ENCODE data around the gene APOE. TPM values are rescaled to one million over a fixed set of nuclear protein-coding genes. Genes with fewer than 3 reads are reported as not detected.

The APOE gene
- total RNA-seq, 6 experiments from 2014 or later: 3,480 to 8,780 (median 4,667) TPM

DNA sequence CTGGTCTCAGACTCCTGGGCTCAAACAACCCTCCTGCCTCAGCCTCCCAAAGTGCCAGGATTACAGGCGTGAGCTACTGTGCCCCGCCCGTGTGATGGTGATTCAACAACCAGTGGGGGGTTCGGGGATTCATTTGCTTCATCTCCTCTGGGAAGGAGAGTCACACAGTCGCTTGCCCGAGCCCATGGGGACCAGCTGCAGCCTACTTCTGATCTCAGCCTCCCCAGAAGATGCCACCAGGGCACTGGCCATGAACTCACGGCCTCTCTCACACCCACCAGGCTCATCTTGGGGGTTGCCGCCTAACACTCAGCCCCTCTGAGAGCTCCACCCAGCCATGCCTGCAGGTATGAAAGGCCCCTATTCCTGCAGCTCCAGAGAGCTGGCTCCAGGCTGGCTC lies 7.8 kb upstream of the APOE start:
- H3K36me3 ChIP-seq: peaks cover 0 to 46% (median 18%) of the 10 kb centered on the region in 4 donors

DNA sequence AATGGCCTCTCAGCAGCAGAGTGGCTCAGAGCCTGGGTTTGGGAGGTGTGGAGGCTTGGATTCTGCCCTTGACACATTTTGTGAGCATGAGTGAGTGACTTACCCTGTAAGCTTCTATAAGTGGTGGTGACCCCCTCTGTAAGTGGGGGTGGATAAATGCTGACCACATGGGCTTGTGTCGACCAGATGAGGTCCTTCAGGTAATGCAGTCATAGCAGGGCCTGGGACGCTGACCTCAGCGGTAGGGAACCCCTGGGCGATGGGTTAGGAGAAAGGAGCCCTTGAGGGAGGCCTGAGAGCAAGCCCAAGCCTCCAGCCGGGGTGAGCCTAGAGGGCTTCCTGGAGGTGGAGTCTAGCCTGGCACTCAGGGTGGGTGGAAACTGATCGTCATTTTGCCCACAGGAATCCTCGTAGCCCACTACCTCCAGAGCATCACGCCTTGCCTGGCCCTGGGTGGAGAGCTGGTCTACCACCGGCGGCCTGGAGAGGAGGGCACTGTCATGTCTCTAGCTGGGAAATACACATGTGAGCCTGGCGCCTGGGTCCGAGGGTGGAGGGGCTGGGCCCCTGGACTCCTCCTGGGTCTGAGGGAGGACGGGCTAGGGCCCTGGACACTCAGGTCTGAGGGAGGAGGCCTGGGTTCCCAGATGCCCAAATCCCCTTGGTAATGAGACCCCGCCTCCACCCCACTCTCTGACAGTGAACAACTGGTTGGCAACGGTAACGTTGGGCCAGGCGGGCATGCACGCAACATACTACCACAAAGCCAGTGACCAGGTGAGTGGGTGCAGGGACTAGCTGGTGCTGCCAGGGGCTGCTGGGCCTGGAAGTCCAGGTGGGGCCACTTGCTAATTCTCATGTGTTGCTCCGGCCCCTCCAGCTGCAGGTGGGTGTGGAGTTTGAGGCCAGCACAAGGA lies 5.0 kb upstream of the APOE start:
- Histone ChIP-seq H3K4me3 (no peak overlapping the region), H3K27ac (no peak overlapping the region), H3K4me1 (peaks cover 0 to 33% (median 0%) of the 10 kb centered on the region in 4 donors), H3K9me3 (no peaks in the 10 kb centered on the region), H3K36me3 (peaks cover 0 to 27% (median 10%) of the 10 kb centered on the region in 4 donors), H3K27me3 (no peaks in the 10 kb centered on the region)
- TF ChIP-seq POLR2A (IDR thresholded peaks at IDR 0.05): no peak
- TF ChIP-seq, protein P1, sequence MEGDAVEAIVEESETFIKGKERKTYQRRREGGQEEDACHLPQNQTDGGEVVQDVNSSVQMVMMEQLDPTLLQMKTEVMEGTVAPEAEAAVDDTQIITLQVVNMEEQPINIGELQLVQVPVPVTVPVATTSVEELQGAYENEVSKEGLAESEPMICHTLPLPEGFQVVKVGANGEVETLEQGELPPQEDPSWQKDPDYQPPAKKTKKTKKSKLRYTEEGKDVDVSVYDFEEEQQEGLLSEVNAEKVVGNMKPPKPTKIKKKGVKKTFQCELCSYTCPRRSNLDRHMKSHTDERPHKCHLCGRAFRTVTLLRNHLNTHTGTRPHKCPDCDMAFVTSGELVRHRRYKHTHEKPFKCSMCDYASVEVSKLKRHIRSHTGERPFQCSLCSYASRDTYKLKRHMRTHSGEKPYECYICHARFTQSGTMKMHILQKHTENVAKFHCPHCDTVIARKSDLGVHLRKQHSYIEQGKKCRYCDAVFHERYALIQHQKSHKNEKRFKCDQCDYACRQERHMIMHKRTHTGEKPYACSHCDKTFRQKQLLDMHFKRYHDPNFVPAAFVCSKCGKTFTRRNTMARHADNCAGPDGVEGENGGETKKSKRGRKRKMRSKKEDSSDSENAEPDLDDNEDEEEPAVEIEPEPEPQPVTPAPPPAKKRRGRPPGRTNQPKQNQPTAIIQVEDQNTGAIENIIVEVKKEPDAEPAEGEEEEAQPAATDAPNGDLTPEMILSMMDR (IDR thresholded peaks at IDR 0.05): no peak
- no peak for ATAC-seq
- no peak for DNase-seq
- 100% methylated on average over 4 of the region's 19 CpGs for WGBS (ENCODE audit: insufficient coverage, low coverage, low lambda C conversion rate, missing lambda C conversion rate)
- intact Hi-C loops (cut with DNase I): loop anchor here in 1 of 2 donors (5.0 kb wide), 1 partner anchor 52 kb away; no protein-coding TSS in a partner anchor

More for the DNA sequence above, 7.8 kb upstream of the APOE start:
- H3K27ac ChIP-seq: no peak overlapping the region
- WGBS (ENCODE audit: insufficient coverage, low coverage, low lambda C conversion rate, missing lambda C conversion rate): 67% methylated on average over 1 of the region's 8 CpGs
- H3K9me3 ChIP-seq: no peaks in the 10 kb centered on the region
- intact Hi-C loops (cut with DNase I): no loop called here
- peaks cover 0 to 12% (median 0%) of the 10 kb centered on the region in 4 donors for H3K4me1 ChIP-seq
- DNase-seq: no peak
- TF ChIP-seq POLR2A (IDR thresholded peaks at IDR 0.05): no peak
- TF ChIP-seq, protein P1 (IDR thresholded peaks at IDR 0.05): no peak
- no peaks in the 10 kb centered on the region for H3K27me3 ChIP-seq
- ATAC-seq: no peak
- no peak overlapping the region for H3K4me3 ChIP-seq

DNA sequence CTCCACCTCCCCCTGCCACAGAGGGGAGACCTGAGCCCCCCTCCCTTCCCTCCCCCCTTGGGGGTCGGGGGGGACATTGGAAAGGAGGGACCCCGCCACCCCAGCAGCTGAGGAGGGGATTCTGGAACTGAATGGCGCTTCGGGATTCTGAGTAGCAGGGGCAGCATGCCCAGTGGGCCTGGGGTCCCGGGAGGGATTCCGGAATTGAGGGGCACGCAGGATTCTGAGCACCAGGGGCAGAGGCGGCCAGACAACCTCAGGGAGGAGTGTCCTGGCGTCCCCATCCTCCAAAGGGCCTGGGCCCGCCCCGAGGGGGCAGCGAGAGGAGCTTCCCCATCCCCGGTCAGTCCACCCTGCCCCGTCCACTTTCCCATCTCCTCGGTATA lies 2.4 kb upstream of the APOE start:
- intact Hi-C loops (cut with DNase I): loop anchor here in 1 of 2 donors (5.0 kb wide), 1 partner anchor 49 kb away; no protein-coding TSS in a partner anchor
- no peaks in the 10 kb centered on the region for H3K9me3 ChIP-seq
- TF ChIP-seq POLR2A (IDR thresholded peaks at IDR 0.05): no peak
- TF ChIP-seq, protein P1 (IDR thresholded peaks at IDR 0.05): no peak
- DNase-seq (no peak), ATAC-seq (no peak)
- WGBS (ENCODE audit: insufficient coverage, low coverage, low lambda C conversion rate, missing lambda C conversion rate): 35% methylated on average over 9 of the region's 15 CpGs
- no peaks in the 10 kb centered on the region for H3K27me3 ChIP-seq
- peak overlapping the region in 2 of 3 donors; percentile 83 to 84 for H3K4me3 ChIP-seq
- peak overlapping the region in 1 of 3 donors; percentile 78 for H3K27ac ChIP-seq
- peaks cover 0 to 31% (median 11%) of the 10 kb centered on the region in 4 donors for H3K36me3 ChIP-seq
- peaks cover 0 to 41% (median 0%) of the 10 kb centered on the region in 4 donors for H3K4me1 ChIP-seq

DNA sequence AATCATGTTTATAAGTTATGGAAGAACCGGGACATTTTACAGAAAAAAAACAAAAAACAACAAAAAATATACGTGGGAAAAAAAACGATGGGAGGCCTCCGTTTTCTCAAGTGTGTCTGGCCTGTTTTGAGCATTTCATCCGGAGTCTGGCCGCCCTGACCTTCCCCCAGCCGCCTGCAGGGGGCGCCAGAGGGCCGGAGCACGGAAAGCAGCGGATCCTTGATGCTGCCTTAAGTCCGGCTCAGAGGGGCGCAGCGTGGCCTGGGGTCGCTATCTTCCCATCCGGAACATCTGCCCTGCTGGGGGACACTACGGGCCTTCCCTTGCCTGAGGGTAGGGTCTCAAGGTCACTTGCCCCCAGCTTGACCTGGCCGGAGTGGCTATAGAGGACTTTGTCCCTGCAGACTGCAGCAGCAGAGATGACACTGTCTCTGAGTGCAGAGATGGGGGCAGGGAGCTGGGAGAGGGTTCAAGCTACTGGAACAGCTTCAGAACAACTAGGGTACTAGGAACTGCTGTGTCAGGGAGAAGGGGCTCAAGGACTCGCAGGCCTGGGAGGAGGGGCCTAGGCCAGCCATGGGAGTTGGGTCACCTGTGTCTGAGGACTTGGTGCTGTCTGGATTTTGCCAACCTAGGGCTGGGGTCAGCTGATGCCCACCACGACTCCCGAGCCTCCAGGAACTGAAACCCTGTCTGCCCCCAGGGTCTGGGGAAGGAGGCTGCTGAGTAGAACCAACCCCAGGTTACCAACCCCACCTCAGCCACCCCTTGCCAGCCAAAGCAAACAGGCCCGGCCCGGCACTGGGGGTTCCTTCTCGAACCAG lies 1.8 kb upstream of the APOE start:
- 8% methylated on average over 13 of the region's 24 CpGs for WGBS (ENCODE audit: insufficient coverage, low coverage, low lambda C conversion rate, missing lambda C conversion rate)
- intact Hi-C loops (cut with DNase I): loop anchor here in 1 of 2 donors (5.0 kb wide), 1 partner anchor 48 kb away; no protein-coding TSS in a partner anchor
- Histone ChIP-seq H3K4me3 (peak overlapping the region in 2 of 3 donors; percentile 83 to 84), H3K36me3 (peaks cover 0 to 37% (median 11%) of the 10 kb centered on the region in 4 donors), H3K4me1 (peaks cover 0 to 41% (median 0%) of the 10 kb centered on the region in 4 donors), H3K9me3 (no peaks in the 10 kb centered on the region), H3K27me3 (no peaks in the 10 kb centered on the region), H3K27ac (peak overlapping the region; percentile 50 to 78 (median 75))
- DNase-seq: peak; percentile 75 to 93 (median 88)
- TF ChIP-seq, protein P1 (IDR thresholded peaks at IDR 0.05): peak; percentile 99 to 100 (median 99)
- no peak for TF ChIP-seq POLR2A (IDR thresholded peaks at IDR 0.05)
- peak; percentile 65 to 71 (median 68) for ATAC-seq

All from right lobe of liver (tissue), 6 donors.